ENCODE measurements around the gene PRSS35. TPM values are rescaled to one million over a fixed set of nuclear protein-coding genes. Genes with fewer than 3 reads are reported as not detected.

PRSS35 gene
- total and polyA plus RNA-seq, 12 donors, result 0.27 to 18.7 (median 4.0) TPM

DNA sequence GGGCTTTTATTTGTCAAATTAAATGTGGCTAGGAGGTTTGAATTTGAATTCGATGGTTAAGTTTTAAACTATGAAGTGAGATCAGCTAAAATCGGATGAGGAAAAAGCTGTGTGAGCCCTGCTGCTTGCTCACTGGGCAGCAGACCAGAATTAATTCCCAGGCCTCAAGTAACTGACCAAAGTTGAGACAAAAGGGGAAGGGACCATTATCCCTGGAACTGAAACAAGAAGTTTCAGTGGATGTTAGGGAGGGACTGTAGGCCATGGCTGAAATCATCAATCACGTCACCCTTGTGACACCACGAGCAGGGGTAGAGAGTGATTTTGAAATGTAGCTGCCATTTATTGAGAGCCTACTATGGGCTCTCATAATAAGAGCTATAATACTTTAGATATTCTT lies 7.0 kb upstream of the PRSS35 start:
- H3K4me3 ChIP-seq, result peak overlapping the region in 1 of 4 donors; percentile 10
- H3K4me1 ChIP-seq (replicated peaks in 1 of 2), result peaks cover 4 to 8% of the 10 kb centered on the region in 2 donors
- 34 to 66% (median 48%) methylated on average over 4 of the region's 4 CpGs for WGBS, 4 donors
- intact Hi-C loops (cut with DNase I), result no loop called here
- TF ChIP-seq, protein P1, sequence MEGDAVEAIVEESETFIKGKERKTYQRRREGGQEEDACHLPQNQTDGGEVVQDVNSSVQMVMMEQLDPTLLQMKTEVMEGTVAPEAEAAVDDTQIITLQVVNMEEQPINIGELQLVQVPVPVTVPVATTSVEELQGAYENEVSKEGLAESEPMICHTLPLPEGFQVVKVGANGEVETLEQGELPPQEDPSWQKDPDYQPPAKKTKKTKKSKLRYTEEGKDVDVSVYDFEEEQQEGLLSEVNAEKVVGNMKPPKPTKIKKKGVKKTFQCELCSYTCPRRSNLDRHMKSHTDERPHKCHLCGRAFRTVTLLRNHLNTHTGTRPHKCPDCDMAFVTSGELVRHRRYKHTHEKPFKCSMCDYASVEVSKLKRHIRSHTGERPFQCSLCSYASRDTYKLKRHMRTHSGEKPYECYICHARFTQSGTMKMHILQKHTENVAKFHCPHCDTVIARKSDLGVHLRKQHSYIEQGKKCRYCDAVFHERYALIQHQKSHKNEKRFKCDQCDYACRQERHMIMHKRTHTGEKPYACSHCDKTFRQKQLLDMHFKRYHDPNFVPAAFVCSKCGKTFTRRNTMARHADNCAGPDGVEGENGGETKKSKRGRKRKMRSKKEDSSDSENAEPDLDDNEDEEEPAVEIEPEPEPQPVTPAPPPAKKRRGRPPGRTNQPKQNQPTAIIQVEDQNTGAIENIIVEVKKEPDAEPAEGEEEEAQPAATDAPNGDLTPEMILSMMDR (IDR thresholded peaks at IDR 0.05), result no peak
- TF ChIP-seq POLR2A (IDR thresholded peaks at IDR 0.05), result no peak
- H3K27ac ChIP-seq, result peak overlapping the region in 3 of 5 donors; percentile 7 to 24 (median 21)
- H3K9me3 ChIP-seq (replicated peaks in 1 of 3), result no peaks in the 10 kb centered on the region
- no peaks in the 10 kb centered on the region for H3K27me3 ChIP-seq
- peak in 6 of 7 donors; percentile 16 to 51 (median 35) for DNase-seq
- no peaks in the 10 kb centered on the region for H3K36me3 ChIP-seq (replicated peaks in 1 of 2)

DNA sequence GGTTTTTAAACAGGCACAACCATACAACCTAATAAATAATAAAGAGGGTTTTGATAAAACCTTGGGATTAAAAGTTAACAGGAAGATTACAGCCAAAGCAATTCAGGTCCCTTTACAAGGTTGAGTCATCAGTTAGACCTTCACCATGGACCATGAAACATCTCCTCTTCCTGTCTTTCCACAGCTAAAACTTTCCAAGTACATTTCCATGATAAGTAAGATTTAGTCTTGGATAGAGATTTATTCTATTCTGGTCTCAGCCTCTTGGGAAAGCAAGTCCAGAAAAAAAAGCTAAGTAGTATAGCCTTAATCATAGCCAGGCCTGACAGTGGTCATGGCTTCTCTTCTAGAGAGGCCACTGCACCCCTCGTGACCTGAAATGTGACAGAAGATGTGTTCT lies 2.9 kb upstream of the PRSS35 start:
- DNase-seq, result no peak
- WGBS, 4 donors, result 60 to 100% (median 85%) methylated on average over 1 of the region's 1 CpG
- H3K4me3 ChIP-seq, result no peak overlapping the region
- peak overlapping the region in 1 of 5 donors; percentile 41 for H3K27ac ChIP-seq
- no peaks in the 10 kb centered on the region for H3K36me3 ChIP-seq (replicated peaks in 1 of 2)
- TF ChIP-seq, protein P1 (IDR thresholded peaks at IDR 0.05), result no peak
- no peak for TF ChIP-seq POLR2A (IDR thresholded peaks at IDR 0.05)
- H3K9me3 ChIP-seq (replicated peaks in 1 of 3), result no peaks in the 10 kb centered on the region
- peaks cover 8 to 9% of the 10 kb centered on the region in 2 donors for H3K4me1 ChIP-seq (replicated peaks in 1 of 2)
- intact Hi-C loops (cut with DNase I), result no loop called here
- no peaks in the 10 kb centered on the region for H3K27me3 ChIP-seq

DNA sequence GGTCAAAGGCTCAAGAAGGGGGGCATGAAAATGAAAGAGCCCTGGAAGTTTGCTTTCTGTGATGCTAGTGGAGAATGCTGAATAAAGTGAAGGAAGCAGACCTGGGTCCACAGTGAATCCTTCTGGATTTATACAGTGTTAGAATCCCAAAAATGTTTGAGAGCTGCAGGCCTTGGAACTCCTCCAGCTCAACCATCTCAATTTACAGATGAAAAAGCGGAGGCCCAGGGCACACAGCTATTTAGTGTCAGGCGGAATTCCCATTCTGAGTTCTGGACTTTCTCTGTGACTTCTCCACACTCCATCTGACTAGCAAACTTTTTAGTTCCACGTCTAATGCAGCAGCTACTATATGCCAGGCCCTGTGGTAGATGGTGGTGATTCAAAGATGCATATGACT lies 1.5 kb upstream of the PRSS35 start:
- no peaks in the 10 kb centered on the region for H3K9me3 ChIP-seq (replicated peaks in 1 of 3)
- no peaks in the 10 kb centered on the region for H3K27me3 ChIP-seq
- peaks cover under 1 to 5% of the 10 kb centered on the region in 2 donors for H3K4me1 ChIP-seq (replicated peaks in 1 of 2)
- 89 to 93% (median 90%) methylated on average over 3 of the region's 3 CpGs for WGBS, 4 donors
- no peak for DNase-seq
- H3K4me3 ChIP-seq, result no peak overlapping the region
- TF ChIP-seq, protein P1 (IDR thresholded peaks at IDR 0.05), result no peak
- TF ChIP-seq POLR2A (IDR thresholded peaks at IDR 0.05), result no peak
- no peak overlapping the region for H3K27ac ChIP-seq
- H3K36me3 ChIP-seq (replicated peaks in 1 of 2), result no peaks in the 10 kb centered on the region
- intact Hi-C loops (cut with DNase I), result loop anchor here (5.0 to 10.0 kb wide), 4 partner anchors 88 to 446 kb away; partner anchors contain the start of genes DOP1A (in 1 of the 2) and UBE3D (in 1 of the 2)

DNA sequence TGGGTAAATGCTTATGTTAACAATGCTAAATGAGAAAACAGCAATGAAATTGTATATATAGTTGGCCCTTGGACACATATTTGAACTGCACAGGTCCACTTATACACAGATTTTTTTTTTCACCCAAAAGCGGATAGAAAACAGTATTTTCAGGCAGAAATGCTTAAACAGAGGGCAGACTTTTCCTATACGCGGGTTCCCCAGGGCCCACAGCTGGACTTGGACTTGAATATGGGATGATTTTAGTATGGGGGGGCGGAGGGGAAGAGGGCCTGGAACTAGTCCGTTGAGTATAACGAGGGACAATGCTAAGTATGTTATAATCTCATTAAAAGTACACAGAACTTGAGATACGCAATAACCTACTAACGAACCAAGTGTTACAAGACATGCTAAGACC lies 1.1 kb upstream of the PRSS35 start:
- 87 to 94% (median 89%) methylated on average over 8 of the region's 8 CpGs for WGBS, 4 donors

More for the DNA sequence above, 1.1 kb upstream of the PRSS35 start:
- Histone ChIP-seq H3K27me3 (no peaks in the 10 kb centered on the region), H3K36me3 (replicated peaks in 1 of 2) (no peaks in the 10 kb centered on the region), H3K27ac (no peak overlapping the region), H3K4me1 (replicated peaks in 1 of 2) (peaks cover 0 to 5% of the 10 kb centered on the region in 2 donors), H3K9me3 (replicated peaks in 1 of 3) (no peaks in the 10 kb centered on the region), H3K4me3 (no peak overlapping the region)
- intact Hi-C loops (cut with DNase I), result loop anchor here (5.0 to 10.0 kb wide), 4 partner anchors 89 to 446 kb away; partner anchors contain the start of genes DOP1A (in 1 of the 2) and UBE3D (in 1 of the 2)
- no peak for DNase-seq
- no peak for TF ChIP-seq POLR2A (IDR thresholded peaks at IDR 0.05)
- TF ChIP-seq, protein P1 (IDR thresholded peaks at IDR 0.05), result no peak
